Measurements from ENCODE around the gene UBAP1.
"Not testable (repeated sequence)": the region's sequence is repeated elsewhere in the genome, so short reads cannot be mapped to it uniquely, and the experiment has no call there.

Gene UBAP1

GRCh38 chr9:34224349-34224748, 45.5 kb downstream of the UBAP1 start:
- no peak overlapping the region for H3K4me3 ChIP-seq (ENCODE audit: low read depth, low read length)

GRCh38 chr9:34226144-34226760, 47.4 kb downstream of the UBAP1 start:
- not testable (repeated sequence) for H3K4me3 ChIP-seq (ENCODE audit: low read depth, low read length)

- H3K4me3 ChIP-seq (ENCODE audit: low read depth, low read length): no peak overlapping the region
These were observed 48.6 kb downstream of the UBAP1 start for GRCh38 chr9:34227445-34227844.

GRCh38 chr9:34230556-34230955, 51.7 kb downstream of the UBAP1 start:
- no peak overlapping the region for H3K4me3 ChIP-seq (ENCODE audit: low read depth, low read length)

GRCh38 chr9:34232201-34232600, 53.4 kb downstream of the UBAP1 start:
- no peak overlapping the region for H3K4me3 ChIP-seq (ENCODE audit: low read depth, low read length)

- H3K4me3 ChIP-seq (ENCODE audit: low read depth, low read length): no peak overlapping the region
These were observed 54.8 kb downstream of the UBAP1 start for GRCh38 chr9:34233672-34234071.

GRCh38 chr9:34237836-34238235, 59.0 kb downstream of the UBAP1 start:
- no peak overlapping the region for H3K4me3 ChIP-seq (ENCODE audit: low read depth, low read length)

- H3K4me3 ChIP-seq (ENCODE audit: low read depth, low read length): no peak overlapping the region
These were observed 61.2 kb downstream of the UBAP1 start for GRCh38 chr9:34240006-34240405.

- H3K4me3 ChIP-seq (ENCODE audit: low read depth, low read length): no peak overlapping the region
These were observed 64.0 kb downstream of the UBAP1 start for GRCh38 chr9:34242830-34243229.

GRCh38 chr9:34245212-34245611, 66.4 kb downstream of the UBAP1 start:
- not testable (repeated sequence) for H3K4me3 ChIP-seq (ENCODE audit: low read depth, low read length)

- no peak overlapping the region for H3K4me3 ChIP-seq (ENCODE audit: low read depth, low read length)
These were observed 67.6 kb downstream of the UBAP1 start for GRCh38 chr9:34246453-34246852.

GRCh38 chr9:34247782-34248181, 68.9 kb downstream of the UBAP1 start:
- not testable (repeated sequence) for H3K4me3 ChIP-seq (ENCODE audit: low read depth, low read length)

- no peak overlapping the region for H3K4me3 ChIP-seq (ENCODE audit: low read depth, low read length)
These were observed 70.4 kb downstream of the UBAP1 start for GRCh38 chr9:34249274-34249673.

- no peak overlapping the region for H3K4me3 ChIP-seq (ENCODE audit: low read depth, low read length)
These were observed 71.9 kb downstream of the UBAP1 start for GRCh38 chr9:34250721-34251120.

GRCh38 chr9:34252016-34252415, 73.2 kb downstream of the UBAP1 start:
- H3K4me3 ChIP-seq (ENCODE audit: low read depth, low read length): no peak overlapping the region

- no peak overlapping the region for H3K4me3 ChIP-seq (ENCODE audit: low read depth, low read length)
These were observed 74.0 kb downstream of the UBAP1 start for GRCh38 chr9:34252670-34253459.

GRCh38 chr9:34253460-34253837, 74.6 kb downstream of the UBAP1 start:
- no peak overlapping the region for H3K4me3 ChIP-seq (ENCODE audit: low read depth, low read length)

- no peak overlapping the region for H3K4me3 ChIP-seq (ENCODE audit: low read depth, low read length)
These were observed 75.5 kb downstream of the UBAP1 start for GRCh38 chr9:34254141-34254913.

GRCh38 chr9:34254966-34255825, 76.4 kb downstream of the UBAP1 start:
- no peak overlapping the region for H3K4me3 ChIP-seq (ENCODE audit: low read depth, low read length)

- H3K4me3 ChIP-seq (ENCODE audit: low read depth, low read length): no peak overlapping the region
These were observed 77.3 kb downstream of the UBAP1 start for GRCh38 chr9:34256104-34256503.

- no peak overlapping the region for H3K4me3 ChIP-seq (ENCODE audit: low read depth, low read length)
These were observed 78.2 kb downstream of the UBAP1 start for GRCh38 chr9:34256987-34257585.

All from iPS-11a (cell line).